Measurements from ENCODE around the gene CDC45. TPM values are rescaled to one million over a fixed set of nuclear protein-coding genes. Genes with fewer than 3 reads are reported as not detected.

CDC45 gene
- total RNA-seq, 2 experiments from 2014 or later, result 80.2 to 83.0 TPM

GRCh38 chr22:19518635-19519034 is 38.9 kb downstream of the CDC45 start:
- H3K9me3 ChIP-seq (ENCODE audit: low read length), result no peaks in the 10 kb centered on the region
- H3K27ac ChIP-seq (ENCODE audit: low read depth, low read length, poor library complexity, severe bottlenecking), result no peak overlapping the region
- intact Hi-C loops (cut with micrococcal nuclease; ENCODE audit: unreplicated experiment), result no loop called here
- H3K4me2 ChIP-seq (ENCODE audit: low read length), result no peak overlapping the region
- H3K4me1 ChIP-seq (ENCODE audit: insufficient read depth, low read length, poor library complexity, severe bottlenecking), result no peaks in the 10 kb centered on the region
- H3K9me2 ChIP-seq (ENCODE audit: insufficient read depth, low read length), result no peaks in the 10 kb centered on the region
- H3K79me2 ChIP-seq (ENCODE audit: insufficient read depth, low read depth, low read length), result no peaks in the 10 kb centered on the region
- no TSS peak for BruUV-seq (replicated peaks)
- H3K4me3 ChIP-seq (ENCODE audit: low read depth, low read length, poor library complexity, severe bottlenecking), result no peak overlapping the region
- no peak for DNase-seq (ENCODE audit: low spot score)
- POLR2A ChIA-PET, result no interaction called here
- no peak for TF ChIP-seq EZH2phosphoT487 (IDR thresholded peaks at IDR 0.05; ENCODE audit: borderline replicate concordance, low read depth, low read length)
- no peak for TF ChIP-seq CTCF (conservative IDR thresholded peaks at IDR 0.05; ENCODE audit: low read length)
- no peak overlapping the region for H2AFZ ChIP-seq (ENCODE audit: low read length)
- no peaks in the 10 kb centered on the region for H4K20me1 ChIP-seq (ENCODE audit: insufficient read depth, low read length)
- peaks cover 72% of the 10 kb centered on the region for H3K36me3 ChIP-seq (ENCODE audit: insufficient read depth, low read length)
- CTCF ChIA-PET (ENCODE audit: unreplicated experiment), result no interaction called here

- no TSS peak for BruUV-seq (replicated peaks)
- ChIA-PET POLR2A (no interaction called here), CTCF (ENCODE audit: unreplicated experiment) (no interaction called here)
- no peaks in the 10 kb centered on the region for H3K4me1 ChIP-seq (ENCODE audit: insufficient read depth, low read length, poor library complexity, severe bottlenecking)
- intact Hi-C loops (cut with micrococcal nuclease; ENCODE audit: unreplicated experiment), result no loop called here
- no peak overlapping the region for H2AFZ ChIP-seq (ENCODE audit: low read length)
- no peak for DNase-seq (ENCODE audit: low spot score)
- H3K9me3 ChIP-seq (ENCODE audit: low read length), result no peaks in the 10 kb centered on the region
- H3K9me2 ChIP-seq (ENCODE audit: insufficient read depth, low read length), result no peaks in the 10 kb centered on the region
- no peaks in the 10 kb centered on the region for H3K79me2 ChIP-seq (ENCODE audit: insufficient read depth, low read depth, low read length)
- TF ChIP-seq CTCF (conservative IDR thresholded peaks at IDR 0.05; ENCODE audit: low read length) (no peak), EZH2phosphoT487 (IDR thresholded peaks at IDR 0.05; ENCODE audit: borderline replicate concordance, low read depth, low read length) (no peak)
- no peak overlapping the region for H3K4me3 ChIP-seq (ENCODE audit: low read depth, low read length, poor library complexity, severe bottlenecking)
- peaks cover 65% of the 10 kb centered on the region for H3K36me3 ChIP-seq (ENCODE audit: insufficient read depth, low read length)
- H3K27ac ChIP-seq (ENCODE audit: low read depth, low read length, poor library complexity, severe bottlenecking), result no peak overlapping the region
- H3K4me2 ChIP-seq (ENCODE audit: low read length), result no peak overlapping the region
- no peaks in the 10 kb centered on the region for H4K20me1 ChIP-seq (ENCODE audit: insufficient read depth, low read length)
Observed at GRCh38 chr22:19519041-19519926, 39.6 kb downstream of the CDC45 start.

GRCh38 chr22:19520007-19520406 is 40.3 kb downstream of the CDC45 start:
- Histone ChIP-seq H3K4me3 (ENCODE audit: low read depth, low read length, poor library complexity, severe bottlenecking) (no peak overlapping the region), H3K9me3 (ENCODE audit: low read length) (no peaks in the 10 kb centered on the region), H3K4me1 (ENCODE audit: insufficient read depth, low read length, poor library complexity, severe bottlenecking) (no peaks in the 10 kb centered on the region), H3K79me2 (ENCODE audit: insufficient read depth, low read depth, low read length) (no peaks in the 10 kb centered on the region), H2AFZ (ENCODE audit: low read length) (no peak overlapping the region), H3K9me2 (ENCODE audit: insufficient read depth, low read length) (no peaks in the 10 kb centered on the region), H3K27ac (ENCODE audit: low read depth, low read length, poor library complexity, severe bottlenecking) (no peak overlapping the region), H3K36me3 (ENCODE audit: insufficient read depth, low read length) (peaks cover 58% of the 10 kb centered on the region), H3K4me2 (ENCODE audit: low read length) (no peak overlapping the region), H4K20me1 (ENCODE audit: insufficient read depth, low read length) (no peaks in the 10 kb centered on the region)
- no peak for TF ChIP-seq CTCF (conservative IDR thresholded peaks at IDR 0.05; ENCODE audit: low read length)
- TF ChIP-seq EZH2phosphoT487 (IDR thresholded peaks at IDR 0.05; ENCODE audit: borderline replicate concordance, low read depth, low read length), result no peak
- intact Hi-C loops (cut with micrococcal nuclease; ENCODE audit: unreplicated experiment), result no loop called here
- no TSS peak for BruUV-seq (replicated peaks)
- POLR2A ChIA-PET, result no interaction called here
- CTCF ChIA-PET (ENCODE audit: unreplicated experiment), result no interaction called here
- no peak for DNase-seq (ENCODE audit: low spot score)
